ENCODE data around the gene PAQR5. TPM values are rescaled to one million over a fixed set of nuclear protein-coding genes. Genes with fewer than 3 reads are reported as not detected.

PAQR5 gene
- total and polyA plus RNA-seq, 4 donors, result 0.19 to 1.1 (median 0.53) TPM

DNA sequence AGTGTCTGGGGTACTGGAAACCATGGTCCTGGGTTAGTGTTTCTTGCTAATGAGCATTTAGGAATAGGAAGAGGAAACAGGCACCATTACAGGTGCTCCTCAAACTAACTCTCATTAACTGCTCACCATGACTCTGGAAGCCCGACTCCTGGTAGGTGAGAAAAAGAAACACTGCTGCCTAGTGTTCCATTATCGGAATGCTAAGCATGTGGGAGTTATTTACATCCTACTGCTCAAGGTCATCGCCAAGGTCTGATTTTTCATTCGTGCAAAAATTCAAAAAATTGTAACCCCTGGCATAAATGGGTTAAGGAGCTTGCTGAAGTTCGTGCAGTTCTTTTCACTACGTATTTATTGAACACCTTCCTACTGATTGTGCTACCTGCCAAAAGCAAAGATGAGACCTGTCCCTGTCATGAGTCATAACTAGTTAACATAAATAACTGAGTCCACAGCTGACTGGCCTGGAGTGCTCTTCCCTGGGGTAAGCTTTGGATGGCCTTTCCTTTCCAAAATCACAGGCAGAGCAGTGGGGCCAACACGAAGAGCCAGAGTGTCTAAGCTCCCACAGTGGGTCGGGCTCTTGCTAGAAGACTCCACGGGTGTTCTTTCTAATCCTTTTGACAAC lies 22.7 kb upstream of the PAQR5 start:
- H3K27ac ChIP-seq (ENCODE audit: low read depth in 1 of 2, low read length in 2 of 2), result no peak overlapping the region
- H3K27me3 ChIP-seq (ENCODE audit: control insufficient read depth in 4 of 4, insufficient read depth in 4 of 4, low read length in 3 of 4), result no peaks in the 10 kb centered on the region
- no peaks in the 10 kb centered on the region for H3K4me1 ChIP-seq (ENCODE audit: control insufficient read depth in 4 of 4, insufficient read depth in 4 of 4, low read length in 3 of 4)
- DNase-seq (ENCODE audit: low spot score), result no peak
- 64% methylated on average over 9 of the region's 9 CpGs for whole genome bisulfite sequencing
- no peaks in the 10 kb centered on the region for H3K9me3 ChIP-seq (ENCODE audit: control insufficient read depth in 4 of 4, low read length in 3 of 4)
- no peaks in the 10 kb centered on the region for H3K36me3 ChIP-seq (ENCODE audit: control insufficient read depth in 4 of 4, insufficient read depth in 3 of 4, low read depth in 1 of 4, low read length in 3 of 4)
- TF ChIP-seq HNF4G (IDR thresholded peaks at IDR 0.05) (no peak), FOXA2 (IDR thresholded peaks at IDR 0.05) (no peak), HNF4A (conservative IDR thresholded peaks at IDR 0.05) (no peak), FOXA1 (IDR thresholded peaks at IDR 0.05) (no peak), RAD21 (IDR thresholded peaks at IDR 0.05) (no peak), SP1 (IDR thresholded peaks at IDR 0.05) (no peak), TAF1 (conservative IDR thresholded peaks at IDR 0.05) (no peak), JUND (IDR thresholded peaks at IDR 0.05) (no peak)
- TF ChIP-seq, protein P1, sequence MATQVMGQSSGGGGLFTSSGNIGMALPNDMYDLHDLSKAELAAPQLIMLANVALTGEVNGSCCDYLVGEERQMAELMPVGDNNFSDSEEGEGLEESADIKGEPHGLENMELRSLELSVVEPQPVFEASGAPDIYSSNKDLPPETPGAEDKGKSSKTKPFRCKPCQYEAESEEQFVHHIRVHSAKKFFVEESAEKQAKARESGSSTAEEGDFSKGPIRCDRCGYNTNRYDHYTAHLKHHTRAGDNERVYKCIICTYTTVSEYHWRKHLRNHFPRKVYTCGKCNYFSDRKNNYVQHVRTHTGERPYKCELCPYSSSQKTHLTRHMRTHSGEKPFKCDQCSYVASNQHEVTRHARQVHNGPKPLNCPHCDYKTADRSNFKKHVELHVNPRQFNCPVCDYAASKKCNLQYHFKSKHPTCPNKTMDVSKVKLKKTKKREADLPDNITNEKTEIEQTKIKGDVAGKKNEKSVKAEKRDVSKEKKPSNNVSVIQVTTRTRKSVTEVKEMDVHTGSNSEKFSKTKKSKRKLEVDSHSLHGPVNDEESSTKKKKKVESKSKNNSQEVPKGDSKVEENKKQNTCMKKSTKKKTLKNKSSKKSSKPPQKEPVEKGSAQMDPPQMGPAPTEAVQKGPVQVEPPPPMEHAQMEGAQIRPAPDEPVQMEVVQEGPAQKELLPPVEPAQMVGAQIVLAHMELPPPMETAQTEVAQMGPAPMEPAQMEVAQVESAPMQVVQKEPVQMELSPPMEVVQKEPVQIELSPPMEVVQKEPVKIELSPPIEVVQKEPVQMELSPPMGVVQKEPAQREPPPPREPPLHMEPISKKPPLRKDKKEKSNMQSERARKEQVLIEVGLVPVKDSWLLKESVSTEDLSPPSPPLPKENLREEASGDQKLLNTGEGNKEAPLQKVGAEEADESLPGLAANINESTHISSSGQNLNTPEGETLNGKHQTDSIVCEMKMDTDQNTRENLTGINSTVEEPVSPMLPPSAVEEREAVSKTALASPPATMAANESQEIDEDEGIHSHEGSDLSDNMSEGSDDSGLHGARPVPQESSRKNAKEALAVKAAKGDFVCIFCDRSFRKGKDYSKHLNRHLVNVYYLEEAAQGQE (IDR thresholded peaks at IDR 0.05), result no peak
- TF ChIP-seq, protein P2, sequence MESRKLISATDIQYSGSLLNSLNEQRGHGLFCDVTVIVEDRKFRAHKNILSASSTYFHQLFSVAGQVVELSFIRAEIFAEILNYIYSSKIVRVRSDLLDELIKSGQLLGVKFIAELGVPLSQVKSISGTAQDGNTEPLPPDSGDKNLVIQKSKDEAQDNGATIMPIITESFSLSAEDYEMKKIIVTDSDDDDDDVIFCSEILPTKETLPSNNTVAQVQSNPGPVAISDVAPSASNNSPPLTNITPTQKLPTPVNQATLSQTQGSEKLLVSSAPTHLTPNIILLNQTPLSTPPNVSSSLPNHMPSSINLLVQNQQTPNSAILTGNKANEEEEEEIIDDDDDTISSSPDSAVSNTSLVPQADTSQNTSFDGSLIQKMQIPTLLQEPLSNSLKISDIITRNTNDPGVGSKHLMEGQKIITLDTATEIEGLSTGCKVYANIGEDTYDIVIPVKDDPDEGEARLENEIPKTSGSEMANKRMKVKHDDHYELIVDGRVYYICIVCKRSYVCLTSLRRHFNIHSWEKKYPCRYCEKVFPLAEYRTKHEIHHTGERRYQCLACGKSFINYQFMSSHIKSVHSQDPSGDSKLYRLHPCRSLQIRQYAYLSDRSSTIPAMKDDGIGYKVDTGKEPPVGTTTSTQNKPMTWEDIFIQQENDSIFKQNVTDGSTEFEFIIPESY (IDR thresholded peaks at IDR 0.05), result no peak
- TF ChIP-seq, protein P3, sequence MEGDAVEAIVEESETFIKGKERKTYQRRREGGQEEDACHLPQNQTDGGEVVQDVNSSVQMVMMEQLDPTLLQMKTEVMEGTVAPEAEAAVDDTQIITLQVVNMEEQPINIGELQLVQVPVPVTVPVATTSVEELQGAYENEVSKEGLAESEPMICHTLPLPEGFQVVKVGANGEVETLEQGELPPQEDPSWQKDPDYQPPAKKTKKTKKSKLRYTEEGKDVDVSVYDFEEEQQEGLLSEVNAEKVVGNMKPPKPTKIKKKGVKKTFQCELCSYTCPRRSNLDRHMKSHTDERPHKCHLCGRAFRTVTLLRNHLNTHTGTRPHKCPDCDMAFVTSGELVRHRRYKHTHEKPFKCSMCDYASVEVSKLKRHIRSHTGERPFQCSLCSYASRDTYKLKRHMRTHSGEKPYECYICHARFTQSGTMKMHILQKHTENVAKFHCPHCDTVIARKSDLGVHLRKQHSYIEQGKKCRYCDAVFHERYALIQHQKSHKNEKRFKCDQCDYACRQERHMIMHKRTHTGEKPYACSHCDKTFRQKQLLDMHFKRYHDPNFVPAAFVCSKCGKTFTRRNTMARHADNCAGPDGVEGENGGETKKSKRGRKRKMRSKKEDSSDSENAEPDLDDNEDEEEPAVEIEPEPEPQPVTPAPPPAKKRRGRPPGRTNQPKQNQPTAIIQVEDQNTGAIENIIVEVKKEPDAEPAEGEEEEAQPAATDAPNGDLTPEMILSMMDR (IDR thresholded peaks at IDR 0.05; ENCODE audit: low read depth, low read length, missing input control), result no peak
- H3K9ac ChIP-seq (ENCODE audit: low read depth in 1 of 2, low read length in 2 of 2), result no peak overlapping the region
- no peak overlapping the region for H3K4me3 ChIP-seq (ENCODE audit: low read depth in 1 of 3, low read length in 3 of 3)

DNA sequence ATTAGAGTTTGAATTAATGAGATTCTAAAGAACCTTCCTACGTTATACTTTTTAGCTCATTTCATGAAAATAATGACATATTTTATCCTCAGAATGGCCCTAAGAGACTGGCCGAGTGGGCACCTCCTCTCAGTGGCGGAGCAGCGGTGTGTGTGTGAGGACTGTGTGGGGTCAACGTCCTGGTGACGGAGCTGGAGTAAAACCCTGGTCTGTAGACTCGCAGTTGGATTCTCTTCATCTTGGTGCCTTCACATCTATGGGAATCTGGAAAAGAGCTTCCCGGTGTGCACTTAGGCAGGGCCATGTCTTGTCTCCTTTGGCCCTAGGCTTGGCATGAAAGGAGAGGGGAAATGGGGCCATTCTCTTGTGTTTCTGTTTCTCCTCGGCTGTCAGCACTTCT lies 21.4 kb upstream of the PAQR5 start:
- H3K4me1 ChIP-seq (ENCODE audit: control insufficient read depth in 4 of 4, insufficient read depth in 4 of 4, low read length in 3 of 4), result no peaks in the 10 kb centered on the region
- H3K9ac ChIP-seq (ENCODE audit: low read depth in 1 of 2, low read length in 2 of 2), result no peak overlapping the region
- no peak overlapping the region for H3K27ac ChIP-seq (ENCODE audit: low read depth in 1 of 2, low read length in 2 of 2)
- no peaks in the 10 kb centered on the region for H3K27me3 ChIP-seq (ENCODE audit: control insufficient read depth in 4 of 4, insufficient read depth in 4 of 4, low read length in 3 of 4)
- H3K9me3 ChIP-seq (ENCODE audit: control insufficient read depth in 4 of 4, low read length in 3 of 4), result no peaks in the 10 kb centered on the region
- WGBS, result 68% methylated on average over 9 of the region's 9 CpGs
- H3K36me3 ChIP-seq (ENCODE audit: control insufficient read depth in 4 of 4, insufficient read depth in 3 of 4, low read depth in 1 of 4, low read length in 3 of 4), result no peaks in the 10 kb centered on the region
- no peak for TF ChIP-seq JUND (IDR thresholded peaks at IDR 0.05)
- no peak for TF ChIP-seq GABPA (IDR thresholded peaks at IDR 0.05 in 1 of 2, conservative IDR thresholded peaks at IDR 0.05 in 1 of 2)
- no peak for TF ChIP-seq TAF1 (conservative IDR thresholded peaks at IDR 0.05)
- TF ChIP-seq RAD21 (IDR thresholded peaks at IDR 0.05), result no peak
- TF ChIP-seq HNF4A (conservative IDR thresholded peaks at IDR 0.05), result no peak
- TF ChIP-seq, protein P4, sequence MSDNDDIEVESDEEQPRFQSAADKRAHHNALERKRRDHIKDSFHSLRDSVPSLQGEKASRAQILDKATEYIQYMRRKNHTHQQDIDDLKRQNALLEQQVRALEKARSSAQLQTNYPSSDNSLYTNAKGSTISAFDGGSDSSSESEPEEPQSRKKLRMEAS (IDR thresholded peaks at IDR 0.05), result no peak
- TF ChIP-seq, protein P3 (IDR thresholded peaks at IDR 0.05; ENCODE audit: low read depth, low read length, missing input control), result no peak
- no peak for TF ChIP-seq NR2F2 (IDR thresholded peaks at IDR 0.05)
- TF ChIP-seq, protein P1 (IDR thresholded peaks at IDR 0.05), result no peak
- TF ChIP-seq, protein P5, sequence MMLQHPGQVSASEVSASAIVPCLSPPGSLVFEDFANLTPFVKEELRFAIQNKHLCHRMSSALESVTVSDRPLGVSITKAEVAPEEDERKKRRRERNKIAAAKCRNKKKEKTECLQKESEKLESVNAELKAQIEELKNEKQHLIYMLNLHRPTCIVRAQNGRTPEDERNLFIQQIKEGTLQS (IDR thresholded peaks at IDR 0.05), result no peak
- H3K4me3 ChIP-seq (ENCODE audit: low read depth in 1 of 3, low read length in 3 of 3), result no peak overlapping the region
- DNase-seq (ENCODE audit: low spot score), result no peak

Measured in liver (tissue), 9 donors.